GM12874 (cell line): ENCODE measurements around the gene NAGS.

ENCODE experiments used
- CTCF ChIP-seq: IDR thresholded peaks from 2 replicates; pipeline ENCODE4 v1.5.1; 2011; ENCODE audit warnings: low read depth, mild to moderate bottlenecking, control low read depth, low read length, moderate library complexity; ENCODE audit not compliant: insufficient read depth

NAGS gene

GRCh38 chr17:43988301-43988700 is 16.1 kb upstream of the NAGS start:
- TF ChIP-seq CTCF: no peak

GRCh38 chr17:43992641-43993040 is 11.8 kb upstream of the NAGS start:
- no peak for TF ChIP-seq CTCF

GRCh38 chr17:43994272-43995149 is 9.9 kb upstream of the NAGS start:
- peak; percentile 83 for TF ChIP-seq CTCF

- no peak for TF ChIP-seq CTCF
These were observed 9.3 kb upstream of the NAGS start for GRCh38 chr17:43995150-43995471.

- TF ChIP-seq CTCF: no peak
These were observed 5.9 kb upstream of the NAGS start for GRCh38 chr17:43998552-43998951.

GRCh38 chr17:43999024-43999423 is 5.4 kb upstream of the NAGS start:
- no peak for TF ChIP-seq CTCF

GRCh38 chr17:44000141-44000860 is 4.1 kb upstream of the NAGS start:
- TF ChIP-seq CTCF: no peak
